ENCODE results near the gene SGO2.

DNA sequence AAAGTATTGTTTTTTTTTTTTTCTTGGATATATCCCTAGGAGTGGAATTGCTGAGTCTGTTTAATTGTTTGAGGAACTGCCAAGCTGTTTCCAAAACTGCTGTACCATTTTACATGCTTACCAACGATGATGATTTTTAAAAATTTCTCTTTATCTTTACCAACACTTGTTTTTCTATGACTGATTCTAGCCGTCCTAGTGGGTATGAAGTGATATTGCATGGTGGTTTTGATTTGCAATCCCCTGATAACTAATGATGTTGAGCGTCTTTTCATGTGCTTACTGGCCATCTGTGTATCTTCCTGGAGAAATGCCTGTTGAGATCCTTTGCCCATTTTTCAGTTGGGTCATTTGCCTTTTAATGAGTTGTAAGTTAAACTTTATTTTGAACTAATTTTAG, 51.0 kb downstream of the SGO2 start:
- TF ChIP-seq POLR2AphosphoS5 (IDR thresholded peaks at IDR 0.05; ENCODE audit: insufficient read depth, low read depth, low read length), result no peak
- TF ChIP-seq POLR2A (IDR thresholded peaks at IDR 0.05; ENCODE audit: low read depth, low read length), result no peak
